Stimulated activated CD8-positive, alpha-beta memory T cell treated with anti-CD3 and anti-CD28 coated beads, Interleukin-7, amount 100 ng/mL, for 1 hour (primary cell): Measurements from ENCODE around the gene NUBPL.

Source experiments
- DNase-seq, 2 donors: peaks; one replicate each; pipeline ENCODE4 v3.0.0-alpha.2; 2020; ENCODE audit warnings: low read depth in 2 of 2

NUBPL gene, protein sequence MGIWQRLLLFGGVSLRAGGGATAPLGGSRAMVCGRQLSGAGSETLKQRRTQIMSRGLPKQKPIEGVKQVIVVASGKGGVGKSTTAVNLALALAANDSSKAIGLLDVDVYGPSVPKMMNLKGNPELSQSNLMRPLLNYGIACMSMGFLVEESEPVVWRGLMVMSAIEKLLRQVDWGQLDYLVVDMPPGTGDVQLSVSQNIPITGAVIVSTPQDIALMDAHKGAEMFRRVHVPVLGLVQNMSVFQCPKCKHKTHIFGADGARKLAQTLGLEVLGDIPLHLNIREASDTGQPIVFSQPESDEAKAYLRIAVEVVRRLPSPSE

GRCh38 chr14:31561155-31561846 is at the start of gene NUBPL:
TSS of gene NUBPL (plus strand) at chr14:31561404. CDS start at chr14:31561440, 36 bp downstream.
- DNase-seq, result peak; percentile 98

- no peak for DNase-seq
These were observed 34.1 kb upstream of the NUBPL start for GRCh38 chr14:31527087-31527486.

- DNase-seq, result no peak
These were observed 33.7 kb upstream of the NUBPL start for GRCh38 chr14:31527546-31527945.

- no peak for DNase-seq
These were observed 32.2 kb upstream of the NUBPL start for GRCh38 chr14:31529053-31529452.

- no peak for DNase-seq
These were observed 31.1 kb upstream of the NUBPL start for GRCh38 chr14:31530136-31530535.

- no peak for DNase-seq
These were observed 24.8 kb upstream of the NUBPL start for GRCh38 chr14:31536201-31536960.

GRCh38 chr14:31541702-31542101 is 19.5 kb upstream of the NUBPL start:
- DNase-seq, result no peak

GRCh38 chr14:31543969-31544799 is 17.0 kb upstream of the NUBPL start:
- no peak for DNase-seq

DNA sequence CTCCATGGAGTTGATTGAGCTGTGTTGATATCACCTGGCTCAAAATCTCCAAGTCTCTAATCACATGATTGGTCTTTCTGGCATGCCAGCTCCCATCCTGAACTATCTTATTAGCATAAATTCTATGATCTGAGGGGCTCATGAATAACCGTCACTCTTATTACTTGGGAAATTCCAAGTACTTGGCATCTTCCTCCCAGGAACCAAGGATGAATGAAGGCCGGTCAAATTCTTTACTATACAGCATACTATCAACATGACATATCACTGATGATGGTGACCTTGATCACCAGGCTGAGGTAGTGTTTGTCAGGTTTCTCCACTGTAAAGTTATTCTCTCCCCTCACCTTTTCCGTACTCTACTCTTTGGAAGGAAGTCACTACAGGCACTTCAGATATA is 16.4 kb upstream of the NUBPL start:
- no peak for DNase-seq

GRCh38 chr14:31545328-31545727 is 15.9 kb upstream of the NUBPL start:
- DNase-seq, result no peak

GRCh38 chr14:31549817-31550216 is 11.4 kb upstream of the NUBPL start:
- DNase-seq, result no peak

GRCh38 chr14:31550589-31550988 is 10.6 kb upstream of the NUBPL start:
- DNase-seq, result no peak

GRCh38 chr14:31556191-31556590 is 5.0 kb upstream of the NUBPL start:
- no peak for DNase-seq

DNA sequence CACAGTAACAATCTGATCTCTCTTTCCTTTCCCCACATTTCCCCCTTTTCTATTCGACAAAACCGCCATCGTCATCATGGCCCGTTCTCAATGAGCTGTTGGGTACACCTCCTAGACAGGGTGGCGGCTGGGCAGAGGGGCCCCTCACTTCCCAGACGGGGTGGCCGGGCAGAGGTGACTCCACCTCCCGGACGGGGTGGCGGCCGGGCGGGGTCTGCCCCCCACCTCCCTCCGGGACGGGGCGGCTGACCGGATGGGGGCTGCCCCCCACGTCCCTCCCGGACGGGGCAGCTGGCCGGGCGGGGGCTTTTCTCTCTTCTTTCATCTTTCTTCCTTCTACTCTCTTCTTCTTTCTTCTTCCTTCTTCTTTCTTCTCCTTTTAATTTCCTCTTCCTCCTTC is 1.3 kb upstream of the NUBPL start:
- no peak for DNase-seq

- no peak for DNase-seq
These were observed 447 bp upstream of the NUBPL start for GRCh38 chr14:31560759-31561154.

GRCh38 chr14:31564194-31564593 is 3.0 kb downstream of the NUBPL start:
- no peak for DNase-seq

- no peak for DNase-seq
These were observed 5.3 kb downstream of the NUBPL start for GRCh38 chr14:31566456-31566855.

GRCh38 chr14:31567655-31568054 is 6.5 kb downstream of the NUBPL start:
- DNase-seq, result no peak

DNA sequence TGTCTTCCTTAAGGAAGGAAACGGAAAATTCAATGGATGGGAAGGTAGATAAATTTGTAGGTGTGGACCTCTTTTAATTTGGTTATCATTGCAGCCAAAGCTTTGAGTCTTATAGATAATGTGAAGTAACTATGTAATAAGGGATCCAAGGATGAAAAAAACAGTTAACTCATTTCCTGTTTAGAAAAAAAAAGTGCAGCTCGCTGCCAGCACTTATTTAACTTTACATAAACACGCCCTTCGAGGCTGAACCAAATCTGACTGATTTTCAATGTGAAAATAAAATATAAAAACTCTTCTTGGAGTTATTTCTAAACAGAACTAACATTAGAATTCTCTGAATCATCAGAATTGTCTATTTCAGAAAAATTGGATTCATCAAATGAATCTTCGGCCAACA is 7.0 kb downstream of the NUBPL start:
- DNase-seq, result no peak

DNA sequence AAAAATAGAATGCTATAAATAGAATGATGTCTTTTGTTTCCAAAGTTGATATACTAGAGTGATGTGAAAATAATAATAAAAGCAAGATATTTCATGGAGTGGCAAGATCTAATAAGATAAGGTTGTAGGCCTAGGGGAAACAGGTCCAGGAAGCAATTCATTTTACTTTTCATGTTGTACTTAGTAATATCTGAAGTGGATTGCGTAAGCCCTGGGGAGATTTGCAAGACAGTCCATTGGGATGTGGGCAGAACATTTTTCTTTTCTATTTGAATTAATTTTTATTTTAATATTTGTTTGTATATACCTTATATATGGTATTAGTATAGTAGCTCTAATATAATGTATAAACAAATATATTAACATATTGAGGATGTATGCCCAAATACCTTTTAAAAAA is 7.5 kb downstream of the NUBPL start:
- DNase-seq, result no peak

- DNase-seq, result no peak
These were observed 11.8 kb downstream of the NUBPL start for GRCh38 chr14:31572955-31573354.

- no peak for DNase-seq
These were observed 15.7 kb downstream of the NUBPL start for GRCh38 chr14:31576949-31577348.
